CD4-positive, alpha-beta T cell treated with Interleukin-10 for 1 hour (primary cell): Measurements from ENCODE around the gene KCNC3.
"Not testable (repeated sequence)": the region's sequence is repeated elsewhere in the genome, so short reads cannot be mapped to it uniquely, and the experiment has no call there.

Experiments
- DNase-seq: peaks from one replicate; pipeline ENCODE4 v3.0.0-alpha.2; 2020

KCNC3 gene

GRCh38 chr19:50353487-50353880 lies 24.3 kb upstream of the KCNC3 start:
- DNase-seq = not testable (repeated sequence)

GRCh38 chr19:50352242-50352641 lies 23.1 kb upstream of the KCNC3 start:
- DNase-seq = no peak

GRCh38 chr19:50349277-50350057 lies 20.3 kb upstream of the KCNC3 start:
- no peak for DNase-seq

GRCh38 chr19:50347089-50347581 lies 18.0 kb upstream of the KCNC3 start:
- not testable (repeated sequence) for DNase-seq

- no peak for DNase-seq
Measured at GRCh38 chr19:50344661-50345318, 15.6 kb upstream of the KCNC3 start.

- no peak for DNase-seq
Measured at GRCh38 chr19:50341091-50341564, 12.0 kb upstream of the KCNC3 start.

- DNase-seq = no peak
Measured at GRCh38 chr19:50340331-50340730, 11.2 kb upstream of the KCNC3 start.

- not testable (repeated sequence) for DNase-seq
Measured at GRCh38 chr19:50337031-50337430, 7.9 kb upstream of the KCNC3 start.

- no peak for DNase-seq
Measured at GRCh38 chr19:50334741-50335421, 5.7 kb upstream of the KCNC3 start.

GRCh38 chr19:50333737-50334617 lies 4.8 kb upstream of the KCNC3 start:
- peak; percentile 85 for DNase-seq

- DNase-seq = peak; percentile 93
Measured at GRCh38 chr19:50333235-50333736, 4.1 kb upstream of the KCNC3 start.

- DNase-seq = no peak
Measured at GRCh38 chr19:50332244-50333038, 3.3 kb upstream of the KCNC3 start.

- DNase-seq = no peak
Measured at GRCh38 chr19:50331994-50332243, 2.7 kb upstream of the KCNC3 start.

GRCh38 chr19:50331221-50331993 lies 2.2 kb upstream of the KCNC3 start:
- no peak for DNase-seq

- DNase-seq = peak; percentile 88
Measured at GRCh38 chr19:50330365-50331078, 1.3 kb upstream of the KCNC3 start.

- not testable (repeated sequence) for DNase-seq
Measured at GRCh38 chr19:50329926-50330294, 733 bp upstream of the KCNC3 start.

- no peak for DNase-seq
Measured at GRCh38 chr19:50328873-50329145, 368 bp downstream of the KCNC3 start.

- no peak for DNase-seq
Measured at GRCh38 chr19:50328224-50328872, 829 bp downstream of the KCNC3 start.

GRCh38 chr19:50327461-50328223 lies 1.5 kb downstream of the KCNC3 start:
- no peak for DNase-seq
